Astrocyte (in vitro differentiated cells and primary cell): ENCODE measurements around the gene MIS12. TPM values are rescaled to one million over a fixed set of nuclear protein-coding genes. Genes with fewer than 3 reads are reported as not detected.

Experiments
- total RNA-seq: library from RNA; stranded (reverse); gene quantifications from 2 replicates; pipeline ENCODE4 v1.2.1, GENCODE V29; 2021

Gene MIS12
- total RNA-seq, 1 donor from 2014 or later, result 12.2 TPM

Other genes starting within 250 kb of the MIS12 start
- gene RABEP1, start 204.3 kb upstream of the MIS12 start, total RNA-seq, result 49.0 and 53.9 TPM in 2 replicates
- gene NUP88, start 66.9 kb upstream of the MIS12 start, total RNA-seq, result 43.3 and 46.6 TPM in 2 replicates
- 35.7 and 46.5 TPM in 2 replicates for gene RPAIN, start 66.4 kb upstream of the MIS12 start, total RNA-seq
- 147 and 162 TPM in 2 replicates for gene C1QBP, start 47.4 kb upstream of the MIS12 start, total RNA-seq
- 17.7 and 19.1 TPM in 2 replicates for gene DHX33, start 17.6 kb upstream of the MIS12 start, total RNA-seq
- gene DERL2, start 388 bp upstream of the MIS12 start, total RNA-seq, result 90.1 and 99.6 TPM in 2 replicates
- 37.5 and 48.1 TPM in 2 replicates for gene NLRP1, start 97.9 kb downstream of the MIS12 start, total RNA-seq